ENCODE data around the gene PDE4B. TPM values are rescaled to one million over a fixed set of nuclear protein-coding genes. Genes with fewer than 3 reads are reported as not detected.
"Not testable (repeated sequence)": the region's sequence is repeated elsewhere in the genome, so short reads cannot be mapped to it uniquely, and the experiment has no call there.

The PDE4B gene
- total RNA-seq, 1 experiment from 2014 or later = 3.3 TPM

DNA sequence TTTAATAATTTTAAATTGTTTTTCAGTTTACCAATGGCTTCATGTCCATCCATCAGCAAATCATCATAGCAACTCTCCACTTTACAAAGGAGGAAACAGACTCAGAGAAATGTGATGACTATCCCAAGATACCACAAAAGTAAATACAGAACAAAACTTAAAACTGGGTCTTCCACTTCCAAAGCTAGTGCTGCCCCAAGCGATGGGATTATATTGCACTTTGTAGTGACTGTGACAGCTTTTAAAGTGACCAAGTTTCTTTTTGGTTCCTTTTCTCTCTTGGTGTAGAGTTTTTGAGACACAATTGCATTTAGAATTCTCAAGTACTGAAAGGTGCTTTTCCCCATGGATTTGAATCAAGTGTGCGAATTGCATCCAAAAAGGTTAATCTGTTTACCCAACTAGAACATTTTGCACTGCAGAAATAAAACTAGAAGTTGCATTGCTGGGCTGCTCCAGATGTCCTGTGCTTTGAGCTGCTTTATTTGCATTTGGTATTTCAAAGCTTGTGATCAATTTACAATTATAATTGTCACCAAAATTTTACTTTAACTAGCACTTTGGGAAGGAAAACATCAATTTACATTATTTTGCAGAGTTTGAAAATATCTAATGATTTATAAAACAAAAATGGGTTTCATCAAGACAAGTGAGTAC, 320.2 kb downstream of the PDE4B start:
- H3K9me3 Mint-ChIP-seq (ENCODE audit: unreplicated experiment) = no peaks in the 10 kb centered on the region
- ChIA-PET POLR2A (no interaction called here), CTCF (no interaction called here)
- H3K27me3 Mint-ChIP-seq (ENCODE audit: insufficient read depth, unreplicated experiment) = peaks cover 21% of the 10 kb centered on the region
- TF ChIP-seq, protein P1, sequence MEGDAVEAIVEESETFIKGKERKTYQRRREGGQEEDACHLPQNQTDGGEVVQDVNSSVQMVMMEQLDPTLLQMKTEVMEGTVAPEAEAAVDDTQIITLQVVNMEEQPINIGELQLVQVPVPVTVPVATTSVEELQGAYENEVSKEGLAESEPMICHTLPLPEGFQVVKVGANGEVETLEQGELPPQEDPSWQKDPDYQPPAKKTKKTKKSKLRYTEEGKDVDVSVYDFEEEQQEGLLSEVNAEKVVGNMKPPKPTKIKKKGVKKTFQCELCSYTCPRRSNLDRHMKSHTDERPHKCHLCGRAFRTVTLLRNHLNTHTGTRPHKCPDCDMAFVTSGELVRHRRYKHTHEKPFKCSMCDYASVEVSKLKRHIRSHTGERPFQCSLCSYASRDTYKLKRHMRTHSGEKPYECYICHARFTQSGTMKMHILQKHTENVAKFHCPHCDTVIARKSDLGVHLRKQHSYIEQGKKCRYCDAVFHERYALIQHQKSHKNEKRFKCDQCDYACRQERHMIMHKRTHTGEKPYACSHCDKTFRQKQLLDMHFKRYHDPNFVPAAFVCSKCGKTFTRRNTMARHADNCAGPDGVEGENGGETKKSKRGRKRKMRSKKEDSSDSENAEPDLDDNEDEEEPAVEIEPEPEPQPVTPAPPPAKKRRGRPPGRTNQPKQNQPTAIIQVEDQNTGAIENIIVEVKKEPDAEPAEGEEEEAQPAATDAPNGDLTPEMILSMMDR (IDR thresholded peaks at IDR 0.05; ENCODE audit: unreplicated experiment) = no peak
- no peak overlapping the region for H3K4me3 Mint-ChIP-seq (ENCODE audit: unreplicated experiment)
- no peak for DNase-seq (ENCODE audit: unreplicated experiment)
- no TSS peak for BruUV-seq (replicated peaks)
- no peak overlapping the region for H3K27ac Mint-ChIP-seq (ENCODE audit: low read depth, unreplicated experiment)
- no peaks in the 10 kb centered on the region for H3K4me1 Mint-ChIP-seq (ENCODE audit: insufficient read depth, unreplicated experiment)
- H3K36me3 Mint-ChIP-seq (ENCODE audit: insufficient read depth, unreplicated experiment) = peaks cover 11% of the 10 kb centered on the region
- intact Hi-C loops (cut with micrococcal nuclease) = no loop called here

DNA sequence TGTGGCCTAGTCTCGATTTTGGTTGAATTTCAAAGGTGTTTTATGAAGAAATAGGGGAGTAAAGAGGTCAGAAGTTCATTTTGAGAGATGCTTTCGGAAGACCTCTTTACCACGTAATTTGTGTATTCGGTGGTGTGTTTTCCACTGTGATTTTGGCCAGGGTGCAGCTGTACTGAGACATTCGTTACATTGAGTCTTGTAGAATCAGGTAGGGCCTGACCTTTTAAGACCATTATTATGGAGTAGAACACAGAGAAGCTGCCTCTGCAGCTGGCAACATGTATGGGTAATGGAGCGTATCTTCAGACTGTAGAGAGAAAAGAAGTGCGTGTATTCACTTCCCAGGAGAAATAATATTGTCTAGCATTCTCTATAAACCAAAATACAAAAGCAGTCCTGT, 326.5 kb downstream of the PDE4B start:
- TF ChIP-seq, protein P1 (IDR thresholded peaks at IDR 0.05; ENCODE audit: unreplicated experiment) = no peak
- Mint-ChIP-seq H3K27ac (ENCODE audit: low read depth, unreplicated experiment) (no peak overlapping the region), H3K27me3 (ENCODE audit: insufficient read depth, unreplicated experiment) (peaks cover 51% of the 10 kb centered on the region), H3K4me3 (ENCODE audit: unreplicated experiment) (no peak overlapping the region), H3K9me3 (ENCODE audit: unreplicated experiment) (no peaks in the 10 kb centered on the region), H3K4me1 (ENCODE audit: insufficient read depth, unreplicated experiment) (no peaks in the 10 kb centered on the region), H3K36me3 (ENCODE audit: insufficient read depth, unreplicated experiment) (peaks cover 11% of the 10 kb centered on the region)
- DNase-seq (ENCODE audit: unreplicated experiment) = no peak
- intact Hi-C loops (cut with micrococcal nuclease) = no loop called here
- ChIA-PET CTCF (interaction anchor here (2.7 kb wide), 1 partner anchor 123 kb away, joined by 9 read pairs; no protein-coding TSS in a partner anchor), POLR2A (no interaction called here)
- no TSS peak for BruUV-seq (replicated peaks)

DNA sequence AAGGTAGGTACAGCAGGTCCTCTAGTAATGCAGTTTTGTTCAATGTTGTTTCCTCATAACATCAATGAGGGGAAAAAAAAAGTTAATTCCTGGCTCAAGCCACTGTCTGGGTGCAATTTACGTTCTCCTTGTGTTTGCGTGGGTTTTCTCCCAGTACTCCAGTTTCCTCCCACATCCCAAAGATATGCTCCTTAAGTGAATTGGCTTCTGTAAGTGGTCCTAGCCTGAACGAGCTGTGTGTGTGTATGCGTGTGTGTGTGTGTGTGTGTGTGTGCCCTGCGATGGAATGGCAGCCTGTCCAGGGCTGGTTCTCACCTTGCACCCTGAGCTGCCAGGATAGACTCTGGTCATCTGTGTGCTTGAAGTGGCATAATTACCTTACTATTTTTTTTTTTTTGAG, 332.0 kb downstream of the PDE4B start:
- DNase-seq (ENCODE audit: unreplicated experiment) = no peak
- TF ChIP-seq, protein P1 (IDR thresholded peaks at IDR 0.05; ENCODE audit: unreplicated experiment) = no peak
- intact Hi-C loops (cut with micrococcal nuclease) = no loop called here
- H3K27me3 Mint-ChIP-seq (ENCODE audit: insufficient read depth, unreplicated experiment) = peaks cover 59% of the 10 kb centered on the region
- H3K4me3 Mint-ChIP-seq (ENCODE audit: unreplicated experiment) = no peak overlapping the region
- BruUV-seq (replicated peaks) = no TSS peak
- no peaks in the 10 kb centered on the region for H3K36me3 Mint-ChIP-seq (ENCODE audit: insufficient read depth, unreplicated experiment)
- no peak overlapping the region for H3K27ac Mint-ChIP-seq (ENCODE audit: low read depth, unreplicated experiment)
- H3K4me1 Mint-ChIP-seq (ENCODE audit: insufficient read depth, unreplicated experiment) = no peaks in the 10 kb centered on the region
- ChIA-PET CTCF (no interaction called here), POLR2A (interaction anchor here (0.6 kb wide), 1 partner anchor 974 kb away, joined by 3 read pairs; no protein-coding TSS in a partner anchor)
- H3K9me3 Mint-ChIP-seq (ENCODE audit: unreplicated experiment) = no peaks in the 10 kb centered on the region

DNA sequence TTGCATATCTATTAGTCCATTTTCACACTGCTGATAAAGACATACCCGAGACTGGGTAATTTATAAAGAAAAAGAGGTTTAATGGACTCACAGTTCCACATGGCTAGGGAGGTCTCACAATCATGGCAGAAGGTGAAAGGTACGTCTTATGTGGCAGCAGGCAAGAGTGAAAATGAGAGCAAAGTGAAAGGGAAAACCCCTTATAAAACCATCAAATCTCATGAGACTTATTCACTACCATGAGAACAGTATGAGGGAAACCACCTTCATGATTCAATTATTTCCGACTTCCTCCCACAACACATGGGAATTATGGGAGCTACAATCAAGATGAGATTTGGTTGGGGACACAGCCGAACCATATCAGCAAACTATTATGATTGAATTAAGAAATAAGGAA, 335.9 kb downstream of the PDE4B start:
- CTCF ChIA-PET = interaction anchor here (0.6 kb wide), 1 partner anchor 163 kb away, joined by 3 read pairs; no protein-coding TSS in a partner anchor
- BruUV-seq (replicated peaks); H3K4me3 Mint-ChIP-seq (ENCODE audit: unreplicated experiment); H3K27ac Mint-ChIP-seq (ENCODE audit: low read depth, unreplicated experiment); POLR2A ChIA-PET; intact Hi-C loops (cut with micrococcal nuclease); H3K9me3 Mint-ChIP-seq (ENCODE audit: unreplicated experiment); H3K36me3 Mint-ChIP-seq (ENCODE audit: insufficient read depth, unreplicated experiment); H3K4me1 Mint-ChIP-seq (ENCODE audit: insufficient read depth, unreplicated experiment); DNase-seq (ENCODE audit: unreplicated experiment): not testable (repeated sequence)
- peaks cover 26% of the 10 kb centered on the region for H3K27me3 Mint-ChIP-seq (ENCODE audit: insufficient read depth, unreplicated experiment)

Measured in MCF 10A (cell line).